PC-3 (cell line): ENCODE data around the gene ATG9A. TPM values are rescaled to one million over a fixed set of nuclear protein-coding genes. Genes with fewer than 3 reads are reported as not detected.

Experiments used
- ATAC-seq: fragments of 200-7000 bp; cut with Tn5 transposase; 2 replicates; pipeline ENCODE4 v1.9.1; 2020; ENCODE audit warnings: mild to moderate bottlenecking, moderate library complexity
- BruUV-seq: library from RNA; stranded (reverse); fragments of 400-500 nt; replicated peaks from 2 replicates; lab custom pipeline; 2021; lab: Mats Ljungman, UMichigan
- CTCF ChIA-PET: fragments of 300-600 bp; sonication (Branson Sonifier 250); formaldehyde crosslinking; loops from one replicate; lab custom pipeline; 2022; ENCODE audit warnings: antibody characterized with exemption; lab: Charles Lee
- POLR2A ChIA-PET: fragments of 300-600 bp; sonication (Branson Sonifier 250); formaldehyde crosslinking; loops from one replicate; lab custom pipeline; 2022; ENCODE audit warnings: antibody characterized with exemption; ENCODE audit not compliant: unreplicated experiment; lab: Charles Lee
- DNase-seq: peaks from one replicate; pipeline ENCODE4 v3.0.0-alpha.2; 2015
- H2AFZ ChIP-seq: fragments of 300-600 bp; sonication (generic); 2 replicates; pipeline ENCODE4 v1.6.0; 2016; ENCODE audit warnings: antibody characterized with exemption, low read length
- H3F3A ChIP-seq: fragments of 300-600 bp; sonication (generic); one replicate; pipeline ENCODE4 v1.6.0; 2017; ENCODE audit warnings: antibody characterized with exemption, low read length, control low read depth, mild to moderate bottlenecking; ENCODE audit not compliant: unreplicated experiment
- H3K27ac ChIP-seq: fragments of 300-600 bp; sonication (generic); 2 replicates; pipeline ENCODE4 v1.5.1; 2016; ENCODE audit warnings: mild to moderate bottlenecking, low read length
- H3K27me3 ChIP-seq: fragments of 300-600 bp; sonication (generic); 2 replicates; pipeline ENCODE4 v1.6.1; 2016; ENCODE audit warnings: low read length, mixed read lengths
- H3K36me3 ChIP-seq: fragments of 300-600 bp; sonication (generic); 2 replicates; pipeline ENCODE4 v1.6.1; 2016; ENCODE audit warnings: low read depth, mixed run types, low read length, mixed read lengths
- H3K4me1 ChIP-seq: fragments of 300-600 bp; sonication (generic); 2 replicates; pipeline ENCODE4 v1.5.1; 2016; ENCODE audit warnings: low read length; ENCODE audit not compliant: insufficient read depth
- H3K4me2 ChIP-seq: fragments of 300-600 bp; sonication (generic); 2 replicates; pipeline ENCODE4 v1.6.0; 2016; ENCODE audit warnings: low read length
- H3K4me3 ChIP-seq: fragments of 300-600 bp; sonication (generic); 2 replicates; pipeline ENCODE4 v1.5.1; 2016; ENCODE audit warnings: mild to moderate bottlenecking, low read length, mixed read lengths
- H3K79me2 ChIP-seq: fragments of 300-600 bp; sonication (generic); 2 replicates; pipeline ENCODE4 v1.6.1; 2017; ENCODE audit warnings: low read length, mixed read lengths
- H3K9ac ChIP-seq: fragments of 300-600 bp; sonication (generic); 2 replicates; pipeline ENCODE4 v1.6.0; 2016; ENCODE audit warnings: mild to moderate bottlenecking, low read length
- H3K9me2 ChIP-seq: fragments of 300-600 bp; sonication (generic); replicated peaks from 2 replicates; pipeline ENCODE4 v1.6.1; 2016; ENCODE audit warnings: mixed run types, low read length, mixed read lengths
- H3K9me3 ChIP-seq: fragments of 300-600 bp; sonication (generic); 2 replicates; pipeline ENCODE4 v1.6.1; 2016; ENCODE audit warnings: low read length, mixed read lengths
- H4K20me1 ChIP-seq: fragments of 300-600 bp; sonication (generic); 2 replicates; pipeline ENCODE4 v1.6.1; 2016; ENCODE audit warnings: low read length, mixed read lengths
- EZH2 ChIP-seq: fragments of 300-600 bp; sonication (generic); IDR thresholded peaks from one replicate; pipeline ENCODE4 v1.6.1; 2017; ENCODE audit warnings: antibody characterized with exemption, mild to moderate bottlenecking, low read length; ENCODE audit not compliant: unreplicated experiment
- EZH2phosphoT487 ChIP-seq: fragments of 300-600 bp; sonication (generic); IDR thresholded peaks from 2 replicates; pipeline ENCODE4 v1.6.1; 2018; ENCODE audit warnings: mild to moderate bottlenecking, antibody characterized with exemption, low read length, borderline replicate concordance
- intact Hi-C: fragments of 100-400 bp; cut with micrococcal nuclease; formaldehyde crosslinking; loops from 2 replicates; pipeline ENCODE4 v1.9.0; 2023
- total RNA-seq: library from RNA; depleted of rRNA; stranded (reverse); fragments of >200 nt; gene quantifications from 2 replicates; pipeline ENCODE4 v1.2.3, GENCODE V29; 2014
- TF ChIP-seq, protein P1 (sequence below): fragments of 300-600 bp; sonication (generic); conservative IDR thresholded peaks from 2 replicates; pipeline ENCODE4 v1.5.1; 2017; ENCODE audit warnings: antibody characterized with exemption, low read depth, mild to moderate bottlenecking, low read length

Gene ATG9A
- total RNA-seq, 1 experiment from 2014 or later = 59.6 TPM

DNA sequence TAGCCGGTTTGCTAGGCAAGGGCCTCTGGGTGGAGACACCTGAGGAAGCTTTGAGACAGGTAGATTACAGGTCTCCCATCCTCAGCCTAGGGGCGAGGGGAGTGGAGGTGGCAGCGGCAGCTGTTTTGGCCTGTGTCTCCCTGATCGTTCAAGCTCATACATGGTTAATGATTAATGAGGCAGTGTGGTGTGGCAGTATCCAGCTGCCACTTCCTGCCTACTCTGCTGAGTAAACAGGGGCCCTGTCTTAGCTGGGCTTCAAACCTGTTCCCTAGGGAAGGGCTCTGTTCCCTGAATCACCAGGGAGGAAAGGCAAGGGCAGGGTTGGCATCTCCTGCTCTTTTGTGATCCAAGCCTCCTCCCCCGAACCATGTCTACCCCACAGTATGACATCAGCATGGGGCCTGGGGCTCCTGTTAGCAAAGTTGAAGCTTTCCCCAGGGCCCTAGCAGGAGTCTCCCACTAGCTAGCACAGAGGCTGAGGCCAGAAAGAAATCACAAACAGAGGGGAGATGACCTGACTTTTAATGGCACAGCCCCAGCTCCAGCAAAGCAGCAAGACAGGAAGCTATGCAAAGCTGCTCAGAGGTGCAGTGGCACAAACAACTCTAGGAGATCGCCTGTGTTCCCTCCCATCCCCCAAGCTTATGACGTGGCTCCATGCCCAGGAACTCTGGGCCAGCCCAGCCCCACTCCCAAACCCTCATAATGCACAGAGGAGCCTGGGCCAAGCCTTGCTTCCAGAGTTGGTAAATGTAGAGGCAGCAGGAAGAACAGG is 20.0 kb upstream of the ATG9A start:
- H3K4me2 ChIP-seq = peak overlapping the region; percentile 70
- DNase-seq (peak; percentile 91), ATAC-seq (peak; percentile 63)
- peak overlapping the region; percentile 48 for H3K4me3 ChIP-seq
- intact Hi-C loops = loop anchor here (1.0 to 2.0 kb wide), 5 partner anchors 20 to 45 kb away; partner anchors contain the start of genes ABCB6, ANKZF1, ATG9A and DNAJB2
- ChIA-PET POLR2A (interaction anchor here (0.6 to 0.8 kb wide), 4 partner anchors 19 to 32 kb away, joined by 4 to 16 read pairs (median 6); partner anchors contain the start of genes ANKZF1, ATG9A and DNAJB2), CTCF (interaction anchor here (0.5 to 2.1 kb wide), 4 partner anchors 20 to 90 kb away, joined by 4 to 17 read pairs (median 6); partner anchors contain the start of genes ANKZF1, ATG9A and CNPPD1)
- H3K9me2 ChIP-seq = no peaks in the 10 kb centered on the region
- peak overlapping the region; percentile 93 for H3K27ac ChIP-seq
- no TSS peak for BruUV-seq
- H3K36me3 ChIP-seq = peaks cover 14% of the 10 kb centered on the region
- peaks cover 5% of the 10 kb centered on the region for H3F3A ChIP-seq
- peaks cover 69% of the 10 kb centered on the region for H3K4me1 ChIP-seq
- peaks cover 58% of the 10 kb centered on the region for H3K79me2 ChIP-seq
- peak overlapping the region; percentile 60 for H3K9ac ChIP-seq
- TF ChIP-seq EZH2phosphoT487 = no peak
- H4K20me1 ChIP-seq = no peaks in the 10 kb centered on the region
- H3K9me3 ChIP-seq = no peaks in the 10 kb centered on the region
- H2AFZ ChIP-seq = no peak overlapping the region
- no peaks in the 10 kb centered on the region for H3K27me3 ChIP-seq

DNA sequence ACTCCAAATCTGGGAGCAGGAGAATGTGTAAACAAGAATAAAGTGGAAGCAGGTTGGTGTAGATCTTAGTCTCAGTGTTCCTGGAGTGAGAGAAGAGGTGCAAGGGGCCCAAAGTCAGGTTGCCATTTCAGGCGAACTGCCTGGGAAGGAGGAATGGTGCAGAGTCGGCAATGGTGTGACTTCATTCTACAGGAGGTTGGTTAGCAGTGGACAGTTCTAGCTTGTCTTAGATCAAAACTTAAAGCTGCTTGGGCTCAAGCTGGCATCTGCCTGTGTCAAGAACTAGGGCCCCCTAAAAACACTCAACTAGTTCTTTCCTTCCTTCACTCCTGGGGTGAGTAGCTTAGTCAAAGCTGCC is 19.4 kb upstream of the ATG9A start:
- intact Hi-C loops = loop anchor here (1.0 to 2.0 kb wide), 5 partner anchors 20 to 46 kb away; partner anchors contain the start of genes ABCB6, ANKZF1, ATG9A and DNAJB2
- Histone ChIP-seq H3K36me3 (peaks cover 14% of the 10 kb centered on the region), H2AFZ (no peak overlapping the region), H3F3A (peaks cover 5% of the 10 kb centered on the region), H3K27ac (peak overlapping the region; percentile 93), H3K4me3 (peak overlapping the region; percentile 46), H4K20me1 (no peaks in the 10 kb centered on the region), H3K9me3 (no peaks in the 10 kb centered on the region), H3K9ac (peak overlapping the region; percentile 60), H3K9me2 (no peaks in the 10 kb centered on the region), H3K4me2 (peak overlapping the region; percentile 70), H3K79me2 (peaks cover 58% of the 10 kb centered on the region), H3K27me3 (no peaks in the 10 kb centered on the region), H3K4me1 (peaks cover 69% of the 10 kb centered on the region)
- BruUV-seq = no TSS peak
- POLR2A ChIA-PET = interaction anchor here (0.7 to 0.8 kb wide), 2 partner anchors 19 to 31 kb away, joined by 5 to 16 read pairs; partner anchors contain the start of genes ANKZF1 and ATG9A
- TF ChIP-seq, protein P1, sequence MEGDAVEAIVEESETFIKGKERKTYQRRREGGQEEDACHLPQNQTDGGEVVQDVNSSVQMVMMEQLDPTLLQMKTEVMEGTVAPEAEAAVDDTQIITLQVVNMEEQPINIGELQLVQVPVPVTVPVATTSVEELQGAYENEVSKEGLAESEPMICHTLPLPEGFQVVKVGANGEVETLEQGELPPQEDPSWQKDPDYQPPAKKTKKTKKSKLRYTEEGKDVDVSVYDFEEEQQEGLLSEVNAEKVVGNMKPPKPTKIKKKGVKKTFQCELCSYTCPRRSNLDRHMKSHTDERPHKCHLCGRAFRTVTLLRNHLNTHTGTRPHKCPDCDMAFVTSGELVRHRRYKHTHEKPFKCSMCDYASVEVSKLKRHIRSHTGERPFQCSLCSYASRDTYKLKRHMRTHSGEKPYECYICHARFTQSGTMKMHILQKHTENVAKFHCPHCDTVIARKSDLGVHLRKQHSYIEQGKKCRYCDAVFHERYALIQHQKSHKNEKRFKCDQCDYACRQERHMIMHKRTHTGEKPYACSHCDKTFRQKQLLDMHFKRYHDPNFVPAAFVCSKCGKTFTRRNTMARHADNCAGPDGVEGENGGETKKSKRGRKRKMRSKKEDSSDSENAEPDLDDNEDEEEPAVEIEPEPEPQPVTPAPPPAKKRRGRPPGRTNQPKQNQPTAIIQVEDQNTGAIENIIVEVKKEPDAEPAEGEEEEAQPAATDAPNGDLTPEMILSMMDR = no peak
- TF ChIP-seq EZH2phosphoT487 (no peak), EZH2 (no peak)
- CTCF ChIA-PET = interaction anchor here (0.5 to 2.1 kb wide), 4 partner anchors 19 to 89 kb away, joined by 4 to 17 read pairs (median 6); partner anchors contain the start of genes ANKZF1, ATG9A and CNPPD1
- ATAC-seq (no peak), DNase-seq (no peak)

DNA sequence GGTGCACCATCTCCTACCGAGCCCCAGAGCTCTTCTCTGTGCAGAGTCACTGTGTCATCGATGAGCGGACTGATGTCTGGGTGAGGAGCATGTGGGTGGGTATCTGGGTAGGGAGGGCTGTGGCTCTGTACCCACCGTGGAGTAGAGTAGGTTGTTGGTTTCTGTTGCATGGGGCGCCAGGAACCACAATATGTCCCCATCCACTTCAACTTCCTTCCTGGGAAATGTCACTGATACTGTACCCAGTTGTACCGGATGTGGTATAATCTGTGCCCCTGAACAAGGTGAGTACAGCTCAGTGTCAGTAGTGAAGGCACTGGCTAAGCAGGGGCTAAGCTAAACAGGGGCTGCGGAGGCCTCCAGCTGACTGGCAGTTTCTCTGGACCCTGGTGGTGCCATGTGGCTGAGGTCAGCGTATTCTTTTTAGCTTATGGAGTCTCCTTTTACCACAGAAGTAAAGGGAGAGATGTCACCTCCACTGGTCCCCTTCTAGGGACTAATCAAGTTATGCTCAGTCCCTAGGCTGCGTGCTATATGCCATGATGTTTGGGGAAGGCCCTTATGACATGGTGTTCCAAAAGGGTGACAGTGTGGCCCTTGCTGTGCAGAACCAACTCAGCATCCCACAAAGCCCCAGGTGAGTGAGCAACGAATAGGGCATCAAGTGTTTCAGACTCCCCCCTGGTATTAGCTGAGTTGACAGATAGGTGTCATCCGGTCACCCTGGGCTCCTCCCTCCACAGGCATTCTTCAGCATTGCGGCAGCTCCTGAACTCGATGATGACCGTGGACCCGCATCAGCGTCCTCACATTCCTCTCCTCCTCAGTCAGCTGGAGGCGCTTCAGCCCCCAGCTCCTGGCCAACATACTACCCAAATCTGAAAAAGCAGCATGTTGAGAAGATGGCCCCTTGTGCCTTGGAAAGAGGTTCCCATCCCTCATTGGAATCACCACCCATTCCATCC is 18.5 kb upstream of the ATG9A start:
- no peak overlapping the region for H2AFZ ChIP-seq
- no peaks in the 10 kb centered on the region for H3K27me3 ChIP-seq
- H3K9me2 ChIP-seq = no peaks in the 10 kb centered on the region
- peaks cover 5% of the 10 kb centered on the region for H3F3A ChIP-seq
- H3K4me2 ChIP-seq = peak overlapping the region; percentile 70; the same call in 1 of the 2 replicates
- ATAC-seq = no peak
- no peak for DNase-seq
- no peak overlapping the region for H3K4me3 ChIP-seq
- H3K79me2 ChIP-seq = peaks cover 51% of the 10 kb centered on the region
- TF ChIP-seq EZH2phosphoT487 (no peak), EZH2 (no peak)
- TF ChIP-seq, protein P1 = no peak
- H4K20me1 ChIP-seq = no peaks in the 10 kb centered on the region
- peaks cover 69% of the 10 kb centered on the region for H3K4me1 ChIP-seq
- no peaks in the 10 kb centered on the region for H3K9me3 ChIP-seq
- H3K9ac ChIP-seq = no peak overlapping the region
- CTCF ChIA-PET = interaction anchor here (2.1 kb wide), 1 partner anchor 47 kb away, joined by 17 read pairs; no protein-coding TSS in a partner anchor
- peaks cover 14% of the 10 kb centered on the region for H3K36me3 ChIP-seq
- POLR2A ChIA-PET = no interaction called here
- H3K27ac ChIP-seq = peak overlapping the region; percentile 93
- no TSS peak for BruUV-seq
- intact Hi-C loops = loop anchor here (2.0 kb wide), 2 partner anchors 27 to 47 kb away; no protein-coding TSS in a partner anchor
